ENCODE data around the gene PVR.
"Not testable (repeated sequence)": the region's sequence is repeated elsewhere in the genome, so short reads cannot be mapped to it uniquely, and the experiment has no call there.

The PVR gene

DNA sequence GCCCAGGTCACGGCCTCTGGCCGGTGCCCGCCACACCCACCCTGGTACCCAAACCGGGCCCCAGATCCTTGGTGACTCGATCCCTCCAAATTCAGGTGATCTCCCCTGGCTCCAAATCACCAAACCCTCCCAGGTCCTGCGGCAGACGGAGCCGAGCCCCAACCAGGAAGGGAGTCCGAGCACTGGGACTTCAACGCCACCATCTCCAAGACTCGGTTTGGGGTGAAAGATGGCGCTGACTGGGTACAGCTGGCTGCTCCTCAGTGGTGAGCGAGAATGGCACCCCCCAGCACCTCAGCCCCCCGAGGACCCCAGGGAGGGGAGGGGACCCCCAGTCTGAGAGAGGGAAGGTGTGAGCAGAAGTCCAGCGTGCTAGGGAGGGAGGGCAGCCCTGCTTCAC is 57.5 kb downstream of the PVR start:
- no peak for DNase-seq (ENCODE audit: low read depth)

DNA sequence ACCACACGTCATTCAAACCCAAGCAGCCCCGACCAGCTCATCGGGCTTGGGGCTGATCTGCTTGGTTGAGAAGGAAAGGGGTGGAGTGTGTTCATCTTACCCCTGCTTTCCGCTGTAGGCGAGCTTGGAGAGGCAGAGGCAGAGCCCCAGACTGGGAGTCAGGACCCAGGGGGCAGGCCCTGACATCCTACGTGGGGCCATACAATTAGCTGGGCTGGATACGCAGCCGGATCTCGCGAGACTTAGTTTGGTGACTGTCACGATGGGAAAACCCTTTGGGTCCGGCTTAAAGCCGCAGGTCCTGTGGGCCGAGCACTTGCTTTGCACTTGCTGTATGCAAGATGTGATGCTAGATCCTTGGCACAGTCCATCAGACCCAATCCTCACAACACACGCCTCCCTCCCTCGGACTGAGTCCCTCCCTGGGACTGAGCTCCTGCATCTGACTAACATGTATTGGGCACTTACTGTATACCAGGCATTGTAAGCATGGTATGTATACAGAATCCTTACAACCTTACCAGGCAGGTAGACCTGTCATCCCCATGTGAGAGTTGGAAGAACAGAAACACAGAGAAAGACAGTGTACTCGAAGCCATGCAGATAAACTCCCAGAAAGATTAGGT is 59.0 kb downstream of the PVR start:
- DNase-seq (ENCODE audit: low read depth): no peak

DNA sequence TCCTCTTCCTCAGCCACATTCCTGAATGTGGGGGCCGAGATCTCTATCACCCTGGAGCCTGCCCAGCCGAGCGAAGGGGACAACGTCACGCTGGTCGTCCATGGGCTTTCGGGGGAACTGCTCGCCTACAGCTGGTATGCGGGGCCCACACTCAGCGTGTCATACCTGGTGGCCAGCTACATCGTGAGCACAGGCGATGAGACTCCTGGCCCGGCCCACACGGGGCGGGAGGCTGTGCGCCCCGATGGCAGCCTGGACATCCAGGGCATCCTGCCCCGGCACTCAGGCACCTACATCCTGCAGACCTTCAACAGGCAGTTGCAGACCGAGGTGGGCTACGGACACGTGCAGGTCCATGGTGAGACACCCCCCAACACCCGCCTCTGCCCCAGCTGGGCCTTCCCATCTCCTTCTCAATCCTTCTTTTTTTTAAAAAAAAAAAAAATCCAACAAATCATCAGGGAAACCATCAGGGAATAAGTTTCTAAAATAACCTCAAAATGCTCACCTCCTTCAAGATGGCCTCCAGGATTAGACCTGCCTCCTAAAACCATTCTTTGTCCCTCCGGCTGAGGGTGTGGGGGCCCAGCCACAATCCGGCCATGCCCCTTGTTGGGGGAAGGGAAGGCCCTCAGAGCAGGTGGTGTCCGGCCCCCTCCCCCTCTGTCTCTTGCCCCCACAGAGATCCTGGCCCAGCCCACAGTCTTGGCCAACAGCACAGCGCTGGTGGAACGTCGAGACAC is 59.8 kb downstream of the PVR start:
- no peak for DNase-seq (ENCODE audit: low read depth)

DNA sequence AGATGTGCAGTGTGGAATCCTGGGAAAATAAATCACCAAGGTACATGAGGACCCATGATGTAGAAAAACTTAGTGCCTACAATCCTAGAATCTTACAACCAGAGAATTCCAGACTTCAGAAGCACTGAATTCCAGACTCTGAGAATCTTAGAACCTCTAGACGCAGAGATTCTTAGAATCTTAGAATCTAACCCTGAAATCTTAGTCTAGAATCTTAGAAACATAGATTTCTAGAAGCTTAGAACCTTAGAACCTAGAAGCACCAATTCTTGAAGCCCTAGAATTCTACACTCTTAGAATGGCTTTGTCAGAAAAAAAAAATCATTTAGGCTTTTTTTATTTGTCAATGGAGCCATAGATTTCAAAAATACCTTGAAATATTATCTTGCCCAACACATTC is 61.3 kb downstream of the PVR start:
- DNase-seq (ENCODE audit: low read depth): no peak

DNA sequence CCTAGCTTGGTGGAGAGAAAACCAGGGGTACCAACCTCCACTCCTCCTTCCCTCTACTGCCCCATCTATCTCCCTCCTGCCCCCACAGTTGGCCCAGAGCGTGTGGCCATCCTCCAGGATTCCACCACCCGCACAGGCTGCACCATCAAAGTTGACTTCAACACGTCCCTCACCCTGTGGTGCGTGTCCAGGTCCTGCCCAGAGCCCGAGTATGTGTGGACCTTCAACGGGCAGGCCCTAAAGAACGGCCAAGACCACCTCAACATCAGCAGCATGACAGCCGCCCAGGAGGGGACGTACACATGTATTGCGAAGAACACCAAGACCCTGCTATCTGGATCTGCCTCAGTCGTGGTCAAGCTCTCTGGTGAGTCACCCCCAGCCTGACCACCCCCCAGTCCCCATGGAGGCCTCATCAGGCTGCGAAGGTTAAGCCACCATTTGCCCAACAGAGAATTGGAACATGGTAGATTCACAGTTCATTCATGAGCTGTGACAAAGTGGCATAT is 61.8 kb downstream of the PVR start:
- no peak for DNase-seq (ENCODE audit: low read depth)

DNA sequence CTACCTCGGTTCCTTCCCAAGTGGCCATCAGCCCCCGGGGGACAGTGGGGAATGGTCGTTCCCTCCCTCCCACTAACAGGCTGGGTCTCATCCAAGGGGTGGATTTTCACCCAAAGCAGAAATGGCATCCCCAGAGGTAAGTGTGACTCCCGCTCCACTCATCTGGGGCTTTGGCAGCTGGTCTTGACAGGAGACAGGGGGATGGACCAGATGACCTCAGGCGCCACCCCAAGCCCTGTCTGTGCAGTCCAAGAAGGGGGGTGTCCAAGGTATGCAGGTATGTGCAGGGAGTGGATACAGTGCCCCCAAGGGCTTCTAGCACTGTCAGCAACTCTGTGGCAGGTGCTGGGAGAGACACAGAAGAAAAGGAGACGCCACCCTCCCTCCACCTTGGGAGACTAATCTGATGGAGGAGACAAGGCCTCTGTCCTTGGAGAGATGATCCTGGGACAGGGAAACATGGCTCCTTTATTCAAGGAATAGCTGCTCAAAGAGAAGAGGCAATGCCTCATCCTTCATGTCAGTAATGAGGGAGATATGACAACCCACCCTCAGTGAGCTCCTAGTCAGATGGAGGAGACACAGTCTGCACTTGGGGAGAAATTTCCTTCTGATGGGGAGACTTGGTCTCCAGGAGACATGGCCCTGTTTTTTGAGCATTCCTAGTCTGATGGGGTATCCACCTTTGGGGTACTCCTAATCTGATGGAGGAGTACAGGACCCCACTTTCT is 63.0 kb downstream of the PVR start:
- no peak for DNase-seq (ENCODE audit: low read depth)

DNA sequence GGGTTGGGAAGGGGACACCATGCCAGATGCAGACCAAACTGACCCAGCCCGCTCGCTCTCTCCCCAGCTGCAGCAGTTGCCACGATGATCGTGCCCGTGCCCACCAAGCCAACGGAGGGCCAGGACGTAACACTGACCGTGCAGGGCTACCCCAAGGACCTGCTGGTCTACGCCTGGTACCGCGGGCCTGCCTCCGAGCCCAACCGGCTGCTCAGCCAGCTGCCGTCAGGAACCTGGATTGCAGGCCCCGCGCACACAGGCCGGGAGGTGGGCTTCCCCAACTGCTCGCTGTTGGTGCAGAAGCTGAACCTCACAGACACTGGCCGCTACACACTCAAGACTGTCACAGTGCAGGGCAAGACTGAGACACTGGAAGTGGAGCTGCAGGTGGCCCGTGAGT is 64.1 kb downstream of the PVR start:
- DNase-seq (ENCODE audit: low read depth): no peak

DNA sequence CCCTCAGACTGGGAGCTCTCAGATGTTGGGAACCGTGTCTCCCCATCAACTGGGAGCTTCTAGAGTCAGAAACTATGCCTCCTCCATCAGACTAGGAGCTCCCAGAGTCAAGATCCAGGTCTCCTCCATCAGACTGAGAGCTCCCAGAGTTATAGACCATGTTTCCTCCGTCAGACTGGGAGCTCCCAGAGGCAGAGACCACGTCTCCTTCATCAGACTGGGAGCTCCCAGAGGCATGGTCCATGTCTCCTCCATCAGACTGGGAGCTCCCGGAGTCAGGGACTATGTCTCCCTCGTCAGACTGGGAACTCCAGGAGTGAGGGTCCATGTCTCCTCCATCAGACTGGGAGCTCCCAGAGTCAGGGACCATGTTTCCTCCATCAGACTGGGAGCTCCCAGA is 65.2 kb downstream of the PVR start:
- no peak for DNase-seq (ENCODE audit: low read depth)

DNA sequence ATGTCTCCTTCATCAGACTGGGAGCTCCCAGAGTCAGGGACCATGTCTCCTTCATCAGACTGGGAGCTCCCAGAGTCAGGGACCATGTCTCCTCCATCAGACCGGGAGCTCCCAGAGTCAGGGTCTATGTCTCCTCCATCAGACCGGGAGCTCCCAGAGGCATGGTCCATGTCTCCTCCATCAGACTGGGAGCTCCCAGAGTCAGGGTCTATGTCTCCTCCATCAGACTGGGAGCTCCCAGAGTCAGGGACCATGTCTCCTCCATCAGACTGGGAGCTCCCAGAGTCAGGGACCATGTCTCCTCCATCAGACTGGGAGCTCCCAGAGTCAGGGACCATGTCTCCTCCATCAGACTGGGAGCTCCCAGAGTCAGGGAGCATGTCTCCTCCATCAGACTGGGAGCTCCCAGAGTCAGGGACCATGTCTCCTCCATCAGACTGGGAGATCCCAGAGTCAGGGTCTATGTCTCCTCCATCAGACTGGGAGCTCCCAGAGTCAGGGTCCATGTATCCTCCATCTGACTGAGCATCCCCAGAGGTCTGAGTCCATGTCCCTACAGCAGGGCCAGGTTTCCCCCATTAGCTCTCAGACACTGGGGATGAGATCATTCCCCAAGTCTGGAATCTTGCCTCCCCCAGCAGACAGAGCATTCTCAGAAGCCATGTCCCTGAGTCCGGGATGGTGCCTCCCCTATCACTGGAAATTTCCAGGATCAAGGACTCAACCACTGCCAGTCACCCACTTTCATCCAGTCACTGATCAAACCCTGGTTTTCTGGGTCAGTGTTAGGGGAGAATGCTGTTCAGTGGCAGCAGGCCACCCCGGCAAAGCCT is 65.9 kb downstream of the PVR start:
- not testable (repeated sequence) for DNase-seq (ENCODE audit: low read depth)

DNA sequence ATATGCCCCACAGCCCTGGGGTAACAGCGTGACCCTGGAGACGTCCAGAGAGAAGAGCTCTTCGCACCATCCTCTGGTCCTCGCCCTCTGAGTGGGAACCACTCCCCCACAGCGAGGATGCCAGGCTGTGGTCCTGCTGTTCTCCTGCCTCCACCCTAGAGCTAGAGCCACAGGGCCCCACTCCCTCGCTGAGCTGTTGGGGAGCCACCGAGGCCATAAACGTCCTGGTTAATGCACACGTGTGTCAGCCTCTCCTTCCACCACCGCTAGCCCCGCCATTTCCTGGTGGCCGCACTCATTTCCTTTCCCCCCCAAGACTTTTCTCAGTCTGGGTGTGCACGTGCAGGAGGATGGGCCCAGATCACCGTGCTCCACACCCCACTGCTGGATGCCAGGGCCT is 66.8 kb downstream of the PVR start:
- no peak for DNase-seq (ENCODE audit: low read depth)

DNA sequence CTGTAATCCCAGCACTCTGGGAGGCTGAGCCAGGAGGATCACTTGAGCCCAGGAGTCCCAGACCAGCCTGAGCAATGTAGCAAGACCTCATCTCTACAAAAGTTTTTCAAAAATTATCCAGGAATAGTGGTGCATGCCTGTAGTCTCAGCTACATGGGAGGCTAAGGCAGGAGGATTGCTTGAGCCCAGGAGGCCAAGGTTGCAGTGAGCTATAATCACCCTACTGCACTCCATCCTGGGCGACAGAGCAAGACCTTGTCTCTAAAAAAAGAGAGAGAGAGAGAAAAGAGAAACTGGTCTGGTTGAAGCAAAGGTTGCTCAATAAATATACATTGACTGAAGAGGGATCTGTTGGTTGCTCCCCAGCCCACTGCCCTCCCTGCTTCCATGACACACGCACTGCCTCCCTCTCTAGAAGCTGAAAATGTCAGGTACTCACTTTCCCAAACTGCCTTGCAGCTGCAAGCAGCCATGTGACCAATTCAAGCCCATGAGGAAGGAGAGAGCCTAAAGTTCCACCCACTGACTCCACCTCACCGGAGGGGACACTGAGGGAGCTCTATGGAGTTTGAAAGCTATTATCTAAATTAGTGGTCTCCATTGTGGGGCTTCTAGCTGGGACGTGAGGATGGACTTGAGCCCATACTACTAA is 69.3 kb downstream of the PVR start:
- no peak for DNase-seq (ENCODE audit: low read depth)
